ENCODE measurements around the gene APBA1. TPM values are rescaled to one million over a fixed set of nuclear protein-coding genes. Genes with fewer than 3 reads are reported as not detected.

Gene APBA1
- total RNA-seq, 4 donors from 2014 or later = 3.6 to 11.7 (median 8.0) TPM

GRCh38 chr9:69453746-69454145, 218.4 kb downstream of the APBA1 start:
- intact Hi-C loops (cut with DNase I; ENCODE audit: low total_unique reads) = no loop called here
- TF ChIP-seq POLR2A (IDR thresholded peaks at IDR 0.05) (no peak), CTCF (IDR thresholded peaks at IDR 0.05) (no peak)
- no peak overlapping the region for H3K27ac ChIP-seq
- no peaks in the 10 kb centered on the region for H3K4me1 ChIP-seq
- H3K27me3 ChIP-seq = no peaks in the 10 kb centered on the region
- H3K36me3 ChIP-seq = no peaks in the 10 kb centered on the region
- no peaks in the 10 kb centered on the region for H3K9me3 ChIP-seq
- no peak overlapping the region for H3K4me3 ChIP-seq
- no peak for DNase-seq

GRCh38 chr9:69452110-69452782, 219.9 kb downstream of the APBA1 start:
- TF ChIP-seq CTCF (IDR thresholded peaks at IDR 0.05) (no peak), POLR2A (IDR thresholded peaks at IDR 0.05) (no peak)
- no peaks in the 10 kb centered on the region for H3K36me3 ChIP-seq
- intact Hi-C loops (cut with DNase I; ENCODE audit: low total_unique reads) = no loop called here

GRCh38 chr9:69446496-69446895, 225.7 kb downstream of the APBA1 start:
- Histone ChIP-seq H3K27me3 (no peaks in the 10 kb centered on the region), H3K4me1 (no peaks in the 10 kb centered on the region), H3K36me3 (no peaks in the 10 kb centered on the region), H3K4me3 (no peak overlapping the region), H3K27ac (no peak overlapping the region), H3K9me3 (no peaks in the 10 kb centered on the region)
- no peak for DNase-seq
- intact Hi-C loops (cut with DNase I; ENCODE audit: low total_unique reads) = no loop called here
- TF ChIP-seq CTCF (IDR thresholded peaks at IDR 0.05) = no peak
- no peak for TF ChIP-seq POLR2A (IDR thresholded peaks at IDR 0.05)

More at GRCh38 chr9:69452110-69452782, 219.9 kb downstream of the APBA1 start:
- Histone ChIP-seq H3K9me3 (no peaks in the 10 kb centered on the region), H3K27ac (no peak overlapping the region), H3K27me3 (no peaks in the 10 kb centered on the region), H3K4me1 (no peaks in the 10 kb centered on the region), H3K4me3 (no peak overlapping the region)
- no peak for DNase-seq

GRCh38 chr9:69445251-69445650, 226.9 kb downstream of the APBA1 start:
- intact Hi-C loops (cut with DNase I; ENCODE audit: low total_unique reads) = no loop called here
- Histone ChIP-seq H3K27me3 (no peaks in the 10 kb centered on the region), H3K9me3 (no peaks in the 10 kb centered on the region), H3K4me3 (no peak overlapping the region), H3K36me3 (no peaks in the 10 kb centered on the region), H3K27ac (no peak overlapping the region), H3K4me1 (no peaks in the 10 kb centered on the region)
- no peak for DNase-seq
- TF ChIP-seq CTCF (IDR thresholded peaks at IDR 0.05) (no peak), POLR2A (IDR thresholded peaks at IDR 0.05) (no peak)

- intact Hi-C loops (cut with DNase I; ENCODE audit: low total_unique reads) = no loop called here
- H3K27me3 ChIP-seq = no peaks in the 10 kb centered on the region
- H3K4me3 ChIP-seq = no peak overlapping the region
- no peaks in the 10 kb centered on the region for H3K36me3 ChIP-seq
- no peaks in the 10 kb centered on the region for H3K4me1 ChIP-seq
- no peaks in the 10 kb centered on the region for H3K9me3 ChIP-seq
- DNase-seq = no peak
- H3K27ac ChIP-seq = no peak overlapping the region
- TF ChIP-seq POLR2A (IDR thresholded peaks at IDR 0.05) (no peak), CTCF (IDR thresholded peaks at IDR 0.05) (no peak)
Observed at GRCh38 chr9:69444791-69445190, 227.4 kb downstream of the APBA1 start.
